MM.1S (cell line): ENCODE results near the gene PNPLA6.
A peak's percentile ranks its signal among the peaks of the same experiment; 100 is the strongest.

Experiments
- DNase-seq: peaks from one replicate; pipeline ENCODE4 v3.0.0-alpha.2; 2015
- H2AFZ ChIP-seq: fragments of 300-600 bp; sonication (generic); 2 replicates; pipeline ENCODE4 v1.6.0; 2016; ENCODE audit warnings: antibody characterized with exemption, low read length
- H3F3A ChIP-seq: fragments of 300-600 bp; sonication (generic); 2 replicates; pipeline ENCODE4 v1.6.1; 2016; ENCODE audit warnings: mild to moderate bottlenecking, antibody characterized with exemption, low read length, moderate library complexity, mixed read lengths; ENCODE audit not compliant: insufficient read depth
- H3K27ac ChIP-seq: fragments of 300-600 bp; sonication (generic); 2 replicates; pipeline ENCODE4 v1.5.1; 2016; ENCODE audit warnings: mild to moderate bottlenecking, low read length
- H3K27me3 ChIP-seq: fragments of 300-600 bp; sonication (generic); replicated peaks from 2 replicates; pipeline ENCODE4 v1.6.0; 2016; ENCODE audit warnings: low read length; ENCODE audit not compliant: insufficient read depth
- H3K36me3 ChIP-seq: fragments of 300-600 bp; sonication (generic); replicated peaks from 2 replicates; pipeline ENCODE4 v1.6.1; 2016; ENCODE audit warnings: mild to moderate bottlenecking, low read length, mixed read lengths; ENCODE audit not compliant: insufficient read depth
- H3K4me1 ChIP-seq: fragments of 300-600 bp; sonication (generic); 2 replicates; pipeline ENCODE4 v1.6.1; 2016; ENCODE audit warnings: low read length, mixed read lengths
- H3K4me2 ChIP-seq: fragments of 300-600 bp; sonication (generic); 2 replicates; pipeline ENCODE4 v1.6.0; 2016; ENCODE audit warnings: low read depth, low read length
- H3K4me3 ChIP-seq: fragments of 300-600 bp; sonication (generic); 2 replicates; pipeline ENCODE4 v1.5.1; 2016; ENCODE audit warnings: low read length, mixed read lengths
- H3K79me2 ChIP-seq: fragments of 300-600 bp; sonication (generic); 2 replicates; pipeline ENCODE4 v1.6.1; 2016; ENCODE audit warnings: mixed run types, low read length, mixed read lengths
- H3K9ac ChIP-seq: fragments of 300-600 bp; sonication (generic); 2 replicates; pipeline ENCODE4 v1.6.1; 2016; ENCODE audit warnings: low read length, mixed read lengths
- H3K9me2 ChIP-seq: fragments of 300-600 bp; sonication (generic); replicated peaks from 2 replicates; pipeline ENCODE4 v1.6.1; 2016; ENCODE audit warnings: mild to moderate bottlenecking, low read length, mixed read lengths; ENCODE audit not compliant: insufficient read depth
- H3K9me3 ChIP-seq: fragments of 300-600 bp; sonication (generic); replicated peaks from 2 replicates; pipeline ENCODE4 v1.6.1; 2016; ENCODE audit warnings: mild to moderate bottlenecking, low read length, mixed read lengths; ENCODE audit not compliant: insufficient read depth
- H4K20me1 ChIP-seq: fragments of 300-600 bp; sonication (generic); 2 replicates; pipeline ENCODE4 v1.6.1; 2016; ENCODE audit warnings: mild to moderate bottlenecking, low read length, moderate library complexity, mixed read lengths; ENCODE audit not compliant: insufficient read depth
- CTCF ChIP-seq: fragments of 300-600 bp; sonication (generic); IDR thresholded peaks from 2 replicates; pipeline ENCODE4 v1.5.1; 2016; ENCODE audit warnings: antibody characterized with exemption, low read length, mixed read lengths
- EZH2 ChIP-seq: fragments of 300-600 bp; sonication (generic); optimal IDR thresholded peaks from 2 replicates; pipeline ENCODE3; 2017; ENCODE audit warnings: low read depth, mild to moderate bottlenecking, antibody characterized with exemption, low read length, mixed read lengths
- EZH2phosphoT487 ChIP-seq: fragments of 300-600 bp; sonication (generic); IDR thresholded peaks from 2 replicates; pipeline ENCODE4 v1.6.1; 2018; ENCODE audit warnings: antibody characterized with exemption, low read length

The PNPLA6 gene

GRCh38 chr19:7595466-7596133 lies 60.1 kb downstream of the PNPLA6 start, which contains the start of gene CAMSAP3:
Gene CAMSAP3, plus strand, starts transcription at chr19:7595863. Its CDS starts 140 bp downstream, at chr19:7596003.
- H3K4me3 ChIP-seq, result peak within 1 kb of the TSS; percentile 34; the same call in 1 of the 2 replicates
- no peaks in the 10 kb centered on the region for H3F3A ChIP-seq
- no peak within 1 kb of the TSS for H3K27ac ChIP-seq
- H3K27me3 ChIP-seq, result peaks cover 71% of the 10 kb centered on the region
- no peak within 1 kb of the TSS for H2AFZ ChIP-seq
- no peaks in the 10 kb centered on the region for H3K36me3 ChIP-seq
- peak within 1 kb of the TSS; percentile 8; the same call in 1 of the 2 replicates for H3K4me2 ChIP-seq
- TF ChIP-seq EZH2phosphoT487 (no peak), EZH2 (no peak), CTCF (no peak)
- H3K79me2 ChIP-seq, result no peaks in the 10 kb centered on the region
- peak; percentile 19 for DNase-seq
- no peak within 1 kb of the TSS for H3K9ac ChIP-seq
- no peaks in the 10 kb centered on the region for H3K4me1 ChIP-seq
- no peaks in the 10 kb centered on the region for H3K9me3 ChIP-seq
- no peaks in the 10 kb centered on the region for H3K9me2 ChIP-seq
- H4K20me1 ChIP-seq, result no peaks in the 10 kb centered on the region

GRCh38 chr19:7596211-7596937 lies 60.9 kb downstream of the PNPLA6 start:
- Histone ChIP-seq H4K20me1 (no peaks in the 10 kb centered on the region), H3K4me3 (no peak overlapping the region), H3K27ac (no peak overlapping the region), H3K4me1 (no peaks in the 10 kb centered on the region), H3K9me3 (no peaks in the 10 kb centered on the region), H3K9me2 (no peaks in the 10 kb centered on the region), H2AFZ (no peak overlapping the region), H3K27me3 (peaks cover 68% of the 10 kb centered on the region), H3K79me2 (no peaks in the 10 kb centered on the region), H3K9ac (no peak overlapping the region), H3F3A (no peaks in the 10 kb centered on the region), H3K36me3 (no peaks in the 10 kb centered on the region), H3K4me2 (no peak overlapping the region)
- TF ChIP-seq CTCF (no peak), EZH2 (peak; percentile 85), EZH2phosphoT487 (peak; percentile 62; the same call in 1 of the 2 replicates)
- DNase-seq, result no peak

- no peak overlapping the region for H3K4me3 ChIP-seq
- TF ChIP-seq EZH2 (no peak), EZH2phosphoT487 (no peak), CTCF (no peak)
- no peaks in the 10 kb centered on the region for H3F3A ChIP-seq
Observed at GRCh38 chr19:7597689-7598088, 62.2 kb downstream of the PNPLA6 start.

More at GRCh38 chr19:7597689-7598088, 62.2 kb downstream of the PNPLA6 start:
- Histone ChIP-seq H4K20me1 (no peaks in the 10 kb centered on the region), H3K9me2 (no peaks in the 10 kb centered on the region), H3K79me2 (no peaks in the 10 kb centered on the region), H3K4me1 (no peaks in the 10 kb centered on the region), H2AFZ (no peak overlapping the region), H3K36me3 (no peaks in the 10 kb centered on the region), H3K9me3 (no peaks in the 10 kb centered on the region), H3K9ac (no peak overlapping the region), H3K27me3 (peaks cover 69% of the 10 kb centered on the region), H3K27ac (no peak overlapping the region), H3K4me2 (no peak overlapping the region)
- DNase-seq, result no peak
